WERI-Rb-1 (cell line): ENCODE results near the gene MTMR3.

Source experiments
- DNase-seq: peaks from one replicate; pipeline ENCODE4 v3.0.0-alpha.2; 2020
- H3K27ac ChIP-seq: fragments of 250-450 bp; sonication (Bioruptor Pico); 2 replicates; pipeline ENCODE4 v1.5.1; 2020; ENCODE audit warnings: mild to moderate bottlenecking, moderate library complexity
- H3K27me3 ChIP-seq: fragments of 250-450 bp; sonication (Bioruptor Pico); 2 replicates; pipeline ENCODE4 v1.5.1; 2021; ENCODE audit warnings: mild to moderate bottlenecking, low read depth, moderate library complexity; ENCODE audit not compliant: insufficient read depth, severe bottlenecking
- H3K36me3 ChIP-seq: fragments of 250-450 bp; sonication (Bioruptor Pico); 2 replicates; pipeline ENCODE4 v1.5.1; 2020; ENCODE audit warnings: mild to moderate bottlenecking, moderate library complexity
- H3K4me3 ChIP-seq: 2 replicates; pipeline ENCODE4 v1.5.1; 2011; ENCODE audit warnings: low read depth, mild to moderate bottlenecking, control low read depth, low read length
- H3K9me3 ChIP-seq: fragments of 250-450 bp; sonication (Bioruptor Pico); 2 replicates; pipeline ENCODE4 v1.5.1; 2021; ENCODE audit warnings: mild to moderate bottlenecking, moderate library complexity; ENCODE audit not compliant: severe bottlenecking
- TF ChIP-seq, protein P1 (sequence below): IDR thresholded peaks from 2 replicates; pipeline ENCODE4 v1.5.1; 2011; ENCODE audit warnings: low read depth, mild to moderate bottlenecking, control low read depth, inconsistent platforms, low read length

Gene MTMR3

DNA sequence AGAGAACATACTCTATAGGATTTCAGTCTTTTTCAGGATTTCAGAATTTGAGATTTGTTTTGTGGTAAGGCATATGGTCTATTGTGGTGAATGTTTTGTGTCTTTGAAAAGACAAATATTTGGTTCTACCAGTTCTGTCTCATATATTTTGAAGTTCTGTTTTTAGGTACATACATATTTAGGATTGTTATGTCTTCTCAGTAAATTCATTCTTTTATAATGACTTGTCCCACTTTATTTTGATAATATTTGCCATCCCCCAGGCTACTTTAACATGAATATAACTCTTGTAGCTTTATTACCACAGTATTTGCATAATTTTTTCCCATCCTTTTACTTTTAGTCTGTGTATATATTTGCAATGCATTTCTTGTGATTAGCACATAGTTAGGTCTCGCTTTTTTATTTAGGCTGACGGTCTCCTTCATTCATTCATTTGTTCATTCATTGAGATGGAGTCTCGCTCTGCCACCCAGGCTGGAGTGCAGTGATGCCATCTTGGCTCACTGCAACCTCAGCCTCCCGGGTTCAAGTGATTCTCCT lies 32.1 kb downstream of the MTMR3 start:
- H3K4me3 ChIP-seq, result no peak overlapping the region
- no peak overlapping the region for H3K27ac ChIP-seq
- no peaks in the 10 kb centered on the region for H3K27me3 ChIP-seq
- H3K36me3 ChIP-seq, result no peaks in the 10 kb centered on the region
- TF ChIP-seq, protein P1, sequence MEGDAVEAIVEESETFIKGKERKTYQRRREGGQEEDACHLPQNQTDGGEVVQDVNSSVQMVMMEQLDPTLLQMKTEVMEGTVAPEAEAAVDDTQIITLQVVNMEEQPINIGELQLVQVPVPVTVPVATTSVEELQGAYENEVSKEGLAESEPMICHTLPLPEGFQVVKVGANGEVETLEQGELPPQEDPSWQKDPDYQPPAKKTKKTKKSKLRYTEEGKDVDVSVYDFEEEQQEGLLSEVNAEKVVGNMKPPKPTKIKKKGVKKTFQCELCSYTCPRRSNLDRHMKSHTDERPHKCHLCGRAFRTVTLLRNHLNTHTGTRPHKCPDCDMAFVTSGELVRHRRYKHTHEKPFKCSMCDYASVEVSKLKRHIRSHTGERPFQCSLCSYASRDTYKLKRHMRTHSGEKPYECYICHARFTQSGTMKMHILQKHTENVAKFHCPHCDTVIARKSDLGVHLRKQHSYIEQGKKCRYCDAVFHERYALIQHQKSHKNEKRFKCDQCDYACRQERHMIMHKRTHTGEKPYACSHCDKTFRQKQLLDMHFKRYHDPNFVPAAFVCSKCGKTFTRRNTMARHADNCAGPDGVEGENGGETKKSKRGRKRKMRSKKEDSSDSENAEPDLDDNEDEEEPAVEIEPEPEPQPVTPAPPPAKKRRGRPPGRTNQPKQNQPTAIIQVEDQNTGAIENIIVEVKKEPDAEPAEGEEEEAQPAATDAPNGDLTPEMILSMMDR, result no peak
- no peaks in the 10 kb centered on the region for H3K9me3 ChIP-seq
- DNase-seq, result no peak

DNA sequence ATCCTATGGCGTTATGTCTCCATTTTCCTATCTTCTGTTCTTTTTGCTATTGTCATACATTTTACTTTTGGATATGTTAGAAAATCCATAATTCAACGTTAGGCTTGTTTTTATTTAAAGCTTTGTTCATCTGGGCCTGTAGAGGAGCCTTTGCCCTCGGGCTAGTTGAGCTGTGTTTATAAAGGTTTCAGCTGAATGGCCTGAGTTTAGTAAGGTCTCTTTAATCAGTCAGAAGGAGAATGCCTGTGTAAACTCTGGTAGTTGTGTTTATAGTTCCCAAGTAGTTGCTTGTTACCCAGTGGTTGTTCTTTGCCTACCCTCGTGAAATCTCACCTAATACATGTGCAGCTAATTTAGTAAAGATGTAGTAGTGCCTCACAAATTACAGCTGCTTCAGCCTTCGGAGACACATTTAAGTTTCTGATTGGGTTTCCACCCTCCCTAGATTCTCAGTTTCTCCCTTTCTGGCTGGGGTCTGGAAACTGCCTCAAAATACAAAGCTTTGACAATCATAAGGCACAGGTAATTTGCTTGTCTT lies 33.1 kb downstream of the MTMR3 start:
- H3K27ac ChIP-seq, result no peak overlapping the region
- TF ChIP-seq, protein P1, result no peak
- no peak overlapping the region for H3K4me3 ChIP-seq
- H3K27me3 ChIP-seq, result no peaks in the 10 kb centered on the region
- no peaks in the 10 kb centered on the region for H3K36me3 ChIP-seq
- no peaks in the 10 kb centered on the region for H3K9me3 ChIP-seq
- no peak for DNase-seq

GRCh38 chr22:29917052-29917902 lies 34.3 kb downstream of the MTMR3 start:
- DNase-seq, result no peak
- TF ChIP-seq, protein P1, result no peak
- no peak overlapping the region for H3K4me3 ChIP-seq
- no peaks in the 10 kb centered on the region for H3K36me3 ChIP-seq
- H3K9me3 ChIP-seq, result no peaks in the 10 kb centered on the region
- no peak overlapping the region for H3K27ac ChIP-seq
- H3K27me3 ChIP-seq, result no peaks in the 10 kb centered on the region

- no peaks in the 10 kb centered on the region for H3K27me3 ChIP-seq
- H3K9me3 ChIP-seq, result peaks cover 2% of the 10 kb centered on the region
- no peaks in the 10 kb centered on the region; the same call in 1 of the 2 replicates for H3K36me3 ChIP-seq
- no peak overlapping the region for H3K4me3 ChIP-seq
- TF ChIP-seq, protein P1, result no peak
- no peak overlapping the region for H3K27ac ChIP-seq
- DNase-seq, result no peak
Measured at GRCh38 chr22:29925402-29925801, 42.4 kb downstream of the MTMR3 start.

DNA sequence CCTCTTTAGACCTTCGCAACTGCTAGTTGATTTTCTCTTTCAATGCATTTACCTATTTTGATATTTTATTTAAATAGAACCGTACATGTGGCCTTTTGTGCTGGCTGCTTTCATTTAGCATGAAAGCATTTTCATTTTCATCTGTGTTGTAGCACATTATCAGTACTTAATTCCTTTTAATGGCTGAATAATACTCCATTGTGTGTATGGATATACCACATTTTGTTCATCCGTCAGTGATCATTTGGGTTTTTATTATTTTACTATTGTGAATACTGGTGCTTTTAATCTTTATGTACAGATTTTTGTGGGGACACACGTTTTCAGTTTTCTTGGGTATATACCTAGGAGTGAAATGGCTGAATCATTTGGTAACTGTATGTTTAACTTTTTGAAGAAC lies 43.1 kb downstream of the MTMR3 start:
- no peaks in the 10 kb centered on the region for H3K27me3 ChIP-seq
- no peak overlapping the region for H3K4me3 ChIP-seq
- TF ChIP-seq, protein P1, result no peak
- H3K36me3 ChIP-seq, result no peaks in the 10 kb centered on the region; the same call in 1 of the 2 replicates
- no peak overlapping the region for H3K27ac ChIP-seq
- H3K9me3 ChIP-seq, result peaks cover 2% of the 10 kb centered on the region
- no peak for DNase-seq
